Stimulated activated CD8-positive, alpha-beta memory T cell treated with anti-CD3 and anti-CD28 coated beads, Interleukin-15, amount 100 ng/mL, for 24 hours (primary cell): Measurements from ENCODE around the gene MESD.
A peak's percentile ranks its signal among the peaks of the same experiment; 100 is the strongest.

Experiments used
- DNase-seq: peaks from one replicate; pipeline ENCODE4 v3.0.0-alpha.2; 2020; ENCODE audit warnings: low read depth

The MESD gene

DNA sequence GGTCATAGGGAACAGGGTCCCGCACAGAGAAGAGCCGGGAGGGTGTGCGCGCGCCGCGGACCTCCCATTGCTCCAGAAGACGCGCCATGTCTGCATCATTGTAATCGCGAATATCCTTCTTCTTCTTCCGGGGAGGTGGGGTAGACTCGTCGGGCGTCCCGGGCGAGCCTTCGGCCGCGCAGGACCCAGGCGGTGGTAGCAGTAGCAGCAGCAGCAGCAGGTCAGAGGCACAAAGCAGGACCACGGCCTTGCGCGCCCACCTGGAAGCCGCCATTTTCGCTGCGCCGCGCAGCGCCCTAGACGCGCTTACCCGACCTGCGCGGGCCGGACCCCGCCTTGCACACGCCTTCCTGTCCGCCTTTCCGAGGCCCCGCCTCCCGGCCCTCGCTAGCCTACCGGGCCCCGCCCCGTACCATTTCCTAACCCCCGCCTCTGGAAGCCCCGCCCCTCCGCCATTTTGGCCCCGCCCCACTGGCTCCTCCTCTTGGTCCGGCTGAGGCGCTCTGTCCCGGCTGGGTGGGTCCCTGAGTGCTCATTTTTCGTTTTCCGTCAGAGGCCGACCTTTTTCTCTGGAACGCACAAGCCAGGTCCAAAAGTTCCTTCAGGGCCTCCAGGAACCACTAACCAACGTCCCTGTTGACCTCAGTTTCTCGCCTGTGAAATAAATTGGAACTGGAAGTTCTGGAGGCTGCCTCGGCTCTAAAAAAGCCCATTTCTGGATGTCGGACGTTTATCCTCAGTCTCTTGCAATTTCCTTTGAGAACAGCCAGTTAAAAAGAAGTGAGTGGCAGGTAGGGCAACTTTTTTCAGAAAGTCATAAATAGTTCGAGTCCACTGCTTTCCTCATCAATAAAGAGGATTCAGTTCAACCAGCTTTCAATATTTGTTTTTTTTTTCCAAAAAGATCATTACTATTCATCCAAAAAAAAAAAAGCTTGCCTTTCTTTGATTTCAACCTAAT lies at the start of gene MESD:
Gene MESD, minus strand, starts transcription at position 302 of the 961 bp plus-strand sequence. Its CDS starts 28 bp downstream, at position 274.
- peak; percentile 98 for DNase-seq

DNA sequence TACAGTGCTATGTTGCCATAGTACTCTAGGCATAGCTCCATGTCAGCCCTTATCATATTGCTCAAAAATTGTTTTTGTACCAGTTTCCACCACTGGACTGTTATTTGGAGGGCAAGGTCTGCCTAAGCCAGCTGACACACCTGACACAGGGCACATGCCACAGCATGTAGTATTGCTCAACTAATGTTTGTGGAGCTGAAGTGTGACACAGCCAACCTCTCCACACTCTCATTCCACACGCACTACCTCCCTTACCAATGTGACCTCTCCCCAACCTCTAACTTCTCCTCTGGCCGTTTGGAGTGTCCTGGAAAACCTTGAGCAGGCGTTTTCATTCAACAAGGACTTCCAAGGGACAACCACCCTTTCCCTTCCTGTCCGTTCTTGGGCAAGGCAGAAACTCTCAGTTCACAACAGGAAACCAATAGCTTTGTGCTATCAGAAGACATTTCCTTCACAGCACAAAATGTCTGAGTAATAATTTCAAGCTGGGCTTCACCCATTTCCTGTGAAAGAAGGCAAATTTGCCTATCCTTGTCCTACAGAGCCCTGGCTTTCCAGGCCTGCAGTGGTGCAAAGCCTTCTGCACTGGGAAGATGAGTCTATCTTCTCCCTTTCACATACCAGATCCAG lies 49.5 kb upstream of the MESD start:
- no peak for DNase-seq

DNA sequence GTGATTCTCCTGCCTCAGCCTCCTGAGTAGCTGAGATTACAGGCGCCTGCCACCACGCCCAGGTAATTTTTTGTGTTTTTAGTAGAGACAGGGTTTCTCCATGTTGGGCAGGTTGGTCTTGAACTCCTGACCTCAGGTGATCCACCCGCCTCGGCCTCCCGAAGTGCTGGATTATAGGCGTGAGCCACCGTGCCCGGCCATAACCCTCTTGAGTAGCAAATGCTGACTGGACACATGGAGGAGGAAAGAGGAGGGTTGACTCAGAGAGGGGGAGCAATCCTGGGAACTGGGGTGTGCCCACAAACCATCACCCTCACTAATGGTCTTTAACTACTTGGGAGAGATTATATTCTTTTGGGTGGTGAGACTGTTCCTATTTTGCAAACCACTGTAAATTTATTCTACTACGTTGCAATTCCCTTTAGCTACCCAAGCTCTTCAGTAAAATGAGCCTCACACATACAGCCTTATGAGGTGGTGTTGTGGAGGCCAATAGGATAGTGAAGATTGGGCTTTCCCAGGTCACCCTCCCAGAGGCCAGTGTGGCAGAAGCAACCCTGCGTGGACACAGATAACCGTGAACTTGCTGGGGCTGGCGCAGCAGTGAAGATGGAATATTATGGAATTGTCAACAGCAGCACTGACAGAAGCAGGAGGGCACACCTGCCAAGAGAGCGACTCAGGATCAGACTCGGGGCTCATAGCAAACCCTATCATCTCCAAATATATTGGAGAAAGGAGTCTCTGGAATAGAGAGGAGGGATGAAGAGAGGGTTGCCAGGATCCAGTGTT lies 48.5 kb upstream of the MESD start:
- no peak for DNase-seq

DNA sequence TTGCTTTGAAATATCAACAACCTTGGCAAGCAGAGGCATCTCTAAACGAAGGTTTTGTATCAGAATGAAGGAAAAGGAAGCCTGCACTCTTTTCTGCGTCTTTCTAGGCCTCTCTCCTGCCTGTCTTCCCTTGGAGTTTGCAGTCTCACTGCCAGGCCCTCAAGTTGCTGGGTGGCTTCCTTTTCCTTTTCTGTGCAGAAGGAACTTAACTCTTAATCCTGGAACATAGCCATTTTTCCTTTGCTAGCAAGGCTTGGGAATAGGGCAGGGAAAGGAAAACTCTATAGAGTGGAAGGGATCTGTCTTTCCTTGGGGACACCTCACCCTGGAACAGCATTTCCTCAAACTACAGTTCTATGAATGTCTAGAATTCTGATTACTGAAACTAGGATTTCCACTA lies 43.9 kb upstream of the MESD start:
- no peak for DNase-seq

DNA sequence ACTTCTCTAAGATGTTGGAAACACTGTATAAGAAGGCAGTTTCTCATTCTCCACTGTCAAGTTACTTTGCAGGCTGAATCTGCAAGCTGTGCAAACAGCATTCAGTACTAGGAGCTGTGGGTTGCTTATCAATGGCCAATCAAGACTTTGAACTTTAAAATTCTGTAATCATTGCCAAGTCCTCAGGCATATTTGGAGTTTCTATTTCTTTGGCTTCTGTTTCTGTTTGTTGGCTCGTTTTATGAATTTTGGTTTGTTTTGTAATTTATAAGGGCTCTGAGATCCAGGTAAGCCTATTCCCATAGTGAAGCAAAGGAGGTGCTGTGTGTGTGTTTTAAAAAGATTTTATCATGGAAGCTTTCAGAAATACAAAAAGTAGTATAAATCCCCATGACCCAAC lies 43.2 kb upstream of the MESD start:
- DNase-seq, result no peak

DNA sequence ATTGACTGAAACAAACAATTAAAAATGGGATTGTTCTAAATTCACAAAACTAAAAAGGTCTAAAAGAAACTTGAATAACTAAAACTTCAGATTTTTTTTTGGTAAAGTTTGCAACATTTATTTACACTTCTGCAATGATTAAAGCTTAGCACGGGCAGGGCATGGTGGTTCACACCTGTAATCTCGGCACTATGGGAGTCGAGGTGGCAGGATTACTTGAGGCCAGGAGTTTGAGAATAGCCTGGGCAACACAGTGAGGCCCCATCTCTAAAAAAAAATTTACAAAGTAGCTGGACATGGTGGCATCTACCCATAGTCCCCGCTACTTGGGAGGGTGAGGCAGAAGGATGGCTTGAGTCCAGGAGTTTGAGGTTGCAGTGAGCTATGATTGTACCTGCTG lies 42.7 kb upstream of the MESD start:
- no peak for DNase-seq

DNA sequence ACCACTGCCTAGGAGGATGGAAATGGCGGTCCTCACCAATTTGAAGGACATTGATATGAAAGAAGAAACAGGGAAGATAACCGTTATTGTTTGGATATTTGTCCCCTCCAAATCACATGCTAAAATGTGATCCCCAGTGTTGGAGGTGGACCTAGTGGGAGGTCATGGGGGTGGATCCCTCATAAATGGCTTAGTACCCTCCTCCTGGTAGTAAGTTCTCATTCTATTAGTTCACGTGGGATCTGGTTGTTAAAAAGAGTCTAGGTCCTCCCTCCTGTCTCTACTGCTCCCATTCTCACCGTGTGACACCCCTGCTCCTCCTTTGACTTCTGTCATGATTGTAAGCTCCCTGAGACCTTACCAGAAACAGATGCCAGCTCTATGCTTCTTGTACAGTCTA lies 41.6 kb upstream of the MESD start:
- DNase-seq, result no peak

DNA sequence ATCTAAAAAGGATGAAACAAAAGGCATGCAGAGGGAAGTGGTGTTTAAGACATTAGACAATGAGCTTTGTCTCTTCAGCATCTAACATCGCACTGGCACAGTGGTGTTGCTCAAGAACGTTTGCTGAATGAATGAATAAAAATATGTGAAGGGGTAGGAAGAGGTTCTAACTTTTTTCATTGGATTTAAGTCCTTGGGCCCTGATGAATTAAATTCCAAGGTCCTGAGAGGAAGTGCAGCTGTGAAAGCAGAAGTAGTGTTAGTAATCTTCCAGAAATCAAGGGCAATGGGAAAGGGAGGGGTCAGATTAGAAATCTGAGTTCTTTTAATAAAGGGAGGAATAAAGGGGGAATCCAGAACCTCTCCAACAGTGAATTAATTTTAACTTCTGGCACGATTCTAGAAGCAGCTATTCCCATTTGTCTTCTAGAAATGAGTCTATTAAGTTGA lies 40.7 kb upstream of the MESD start:
- DNase-seq, result no peak

DNA sequence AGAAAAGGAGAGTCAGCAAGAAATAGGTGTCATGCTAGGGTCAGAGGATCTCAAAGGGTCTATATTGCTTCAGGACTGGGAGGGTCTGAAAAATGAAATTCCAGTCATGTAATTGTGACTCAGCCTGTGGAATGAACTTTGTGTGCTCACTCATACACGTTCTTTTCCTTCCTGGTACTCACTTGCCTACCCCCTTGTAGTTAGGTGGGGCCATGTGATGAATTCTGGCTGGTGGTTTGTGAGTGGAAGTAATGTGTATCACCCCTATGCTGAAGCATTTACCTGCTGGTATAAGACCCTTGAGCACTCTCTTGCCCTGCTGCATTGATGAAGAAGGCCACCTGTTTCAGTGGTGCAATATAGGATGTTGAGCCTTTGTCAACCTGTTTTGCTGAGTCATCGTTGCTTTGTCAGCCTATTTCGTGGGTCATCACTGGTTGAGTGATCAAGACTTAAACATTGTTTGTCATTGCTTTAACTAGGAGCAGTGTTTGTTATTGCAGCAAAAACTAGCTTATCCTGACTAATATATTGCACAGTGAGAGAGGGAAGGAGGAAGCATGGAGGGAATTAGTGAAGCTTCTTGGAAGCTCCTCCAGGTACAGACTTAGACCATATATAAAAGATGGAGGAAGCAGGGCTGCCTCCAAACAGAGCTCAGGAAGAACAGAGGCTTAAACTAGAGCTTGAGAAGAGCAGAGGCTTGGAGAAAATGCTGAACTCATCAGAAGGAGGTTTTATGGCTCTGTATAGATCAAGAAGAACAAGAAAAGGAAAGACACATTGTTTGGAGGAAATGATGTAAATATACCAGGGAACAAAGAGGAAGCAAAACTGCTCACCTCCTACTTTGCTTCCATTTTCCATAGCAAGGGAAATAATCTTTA lies 40.0 kb upstream of the MESD start:
- no peak for DNase-seq

DNA sequence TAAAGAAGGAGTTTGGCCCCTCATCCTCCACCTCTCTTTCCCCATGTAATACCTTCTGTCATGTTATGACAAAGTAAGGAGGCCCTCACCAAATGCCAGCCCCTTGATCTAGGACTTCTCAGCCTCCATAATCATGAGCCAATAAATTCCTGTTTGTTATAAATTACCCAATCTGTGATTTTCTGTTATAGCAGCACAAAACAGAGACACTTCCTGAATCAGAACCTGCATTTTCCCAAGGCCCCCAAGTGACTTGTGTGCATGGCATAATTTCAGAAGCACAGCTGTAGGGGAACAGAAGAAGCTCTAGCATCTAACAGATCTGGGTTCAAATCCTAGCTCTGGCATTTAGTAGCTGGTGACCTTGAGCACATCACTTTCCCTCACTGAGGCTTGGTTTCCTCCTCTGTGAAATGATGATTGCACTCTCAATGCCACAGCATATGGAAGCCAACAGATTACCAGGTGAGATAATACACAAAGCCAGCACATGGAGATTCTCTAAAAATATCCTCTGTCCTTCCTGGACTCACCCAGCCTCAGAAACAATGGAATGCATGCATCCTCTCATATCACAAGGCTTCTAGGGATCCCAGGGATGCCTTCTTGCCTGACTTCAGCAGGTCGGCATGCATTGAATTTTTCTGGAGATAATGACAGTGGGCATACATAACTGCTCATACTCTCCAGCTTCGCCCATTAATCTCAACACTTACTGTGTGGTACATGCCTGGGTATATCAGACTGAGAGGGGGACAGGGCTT lies 37.4 kb upstream of the MESD start:
- no peak for DNase-seq

DNA sequence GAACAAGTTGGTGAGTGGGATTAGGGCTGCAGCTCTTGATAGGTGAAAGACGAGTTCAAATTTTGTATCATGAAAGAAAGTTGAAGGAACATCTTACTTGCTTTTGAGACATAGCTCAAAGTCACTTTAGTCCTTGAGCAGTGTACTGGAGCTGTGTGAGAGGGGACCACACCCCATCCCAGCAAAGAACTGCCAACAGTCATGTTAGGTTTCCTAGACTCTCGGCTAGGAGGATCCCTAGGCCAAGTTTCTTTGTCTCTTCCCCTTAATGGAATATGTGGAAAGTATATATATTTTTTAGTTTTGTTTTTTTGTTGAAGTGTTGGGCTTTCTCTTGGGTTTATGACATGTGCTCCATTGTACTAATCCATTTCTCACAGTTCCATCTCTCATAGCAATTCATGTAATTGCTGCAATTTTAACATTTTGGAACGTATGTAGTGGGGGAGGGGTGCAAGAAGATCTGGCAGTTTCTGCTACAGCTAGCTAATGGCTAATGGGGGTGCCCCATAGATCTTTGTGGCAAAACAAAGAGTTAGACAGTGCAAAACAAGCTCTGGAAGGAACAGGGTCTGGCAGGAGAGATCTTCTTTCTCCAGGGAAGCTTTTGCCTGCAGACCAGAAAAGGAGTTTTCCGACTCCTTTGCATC lies 36.2 kb upstream of the MESD start:
- DNase-seq, result no peak

DNA sequence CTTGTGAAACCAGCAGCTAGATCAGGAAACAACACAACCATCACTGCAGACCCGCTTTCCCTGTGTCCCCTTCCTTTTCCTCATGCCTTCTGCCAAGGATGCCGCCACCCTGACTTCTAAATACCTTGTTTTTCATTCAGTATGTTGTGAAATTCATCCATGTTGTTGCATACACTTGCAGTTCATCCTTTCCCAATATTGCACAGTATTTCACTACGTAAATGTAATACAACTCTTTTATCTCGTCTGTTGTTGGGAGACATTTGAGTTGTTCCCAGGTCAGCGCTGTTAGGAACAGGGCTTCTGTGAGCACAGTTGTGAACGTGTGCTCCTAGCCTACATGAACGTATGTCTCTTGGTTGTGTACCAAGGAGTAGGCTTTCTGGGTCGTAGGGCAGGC lies 35.3 kb upstream of the MESD start:
- DNase-seq, result no peak

DNA sequence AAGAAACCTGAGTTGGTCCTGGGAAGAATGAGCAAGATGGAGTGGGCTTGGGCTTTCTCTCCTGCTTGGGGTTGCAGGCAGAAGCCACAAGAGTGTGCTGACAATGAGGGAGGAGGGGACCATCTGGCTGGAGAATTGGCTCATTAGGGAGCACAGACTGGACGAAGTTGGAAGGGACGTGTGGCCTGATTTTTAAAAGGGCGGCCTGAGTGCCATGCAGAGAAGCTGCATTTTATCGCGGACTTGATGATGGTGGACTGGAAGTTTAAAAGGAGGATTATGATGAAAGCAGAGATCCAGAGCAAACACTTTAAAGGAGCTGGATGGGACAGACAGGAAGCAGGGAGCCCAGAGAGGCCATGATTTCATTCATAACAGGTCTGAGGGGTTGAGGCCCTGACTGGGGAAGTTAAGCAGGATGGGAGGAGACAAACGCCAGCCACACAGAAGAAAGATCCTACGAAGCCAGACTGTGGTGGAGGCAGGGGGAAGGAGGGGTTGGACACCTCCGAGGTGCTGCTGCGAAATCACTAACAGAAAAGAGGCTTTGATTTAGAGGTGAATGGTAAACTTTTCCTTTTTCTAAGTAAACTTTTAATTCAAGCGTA lies 34.8 kb upstream of the MESD start:
- DNase-seq, result no peak

DNA sequence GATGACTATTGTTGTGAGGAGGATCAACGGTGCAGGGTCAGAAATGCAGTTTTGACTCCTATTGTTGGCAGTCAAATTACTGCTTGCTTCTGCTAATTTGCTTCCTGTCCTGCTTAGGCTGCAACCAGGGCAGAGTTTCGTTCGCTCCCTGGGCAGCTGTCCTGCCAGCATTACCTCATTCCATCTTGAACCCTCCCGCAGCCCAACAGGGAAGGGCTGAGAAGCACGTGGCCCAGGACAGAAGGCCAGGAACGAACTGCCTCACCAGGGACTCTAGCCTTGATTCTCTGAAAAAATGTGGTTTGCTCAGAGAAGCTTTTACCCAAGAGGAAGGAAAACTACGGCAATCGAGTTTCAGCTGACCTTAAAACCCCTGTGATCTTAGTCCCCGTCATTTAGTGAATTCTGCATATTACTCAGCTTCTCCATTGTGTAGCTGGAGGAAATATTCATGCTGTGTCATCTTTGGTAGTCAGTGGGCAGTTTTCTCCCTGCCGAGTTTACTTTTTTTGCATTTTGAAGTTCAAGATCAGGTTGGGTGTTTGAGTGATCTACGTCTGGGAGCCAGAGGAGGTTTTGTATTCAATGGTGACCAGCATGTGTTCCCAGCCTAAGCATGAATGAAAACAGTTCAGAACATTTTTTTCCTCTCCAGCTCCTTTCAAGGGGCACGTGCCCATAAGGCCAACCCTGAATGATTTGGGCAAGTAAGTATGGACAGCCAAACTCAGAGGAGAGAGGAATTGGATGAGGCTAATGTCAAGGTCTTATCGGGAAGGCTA lies 34.1 kb upstream of the MESD start:
- no peak for DNase-seq

DNA sequence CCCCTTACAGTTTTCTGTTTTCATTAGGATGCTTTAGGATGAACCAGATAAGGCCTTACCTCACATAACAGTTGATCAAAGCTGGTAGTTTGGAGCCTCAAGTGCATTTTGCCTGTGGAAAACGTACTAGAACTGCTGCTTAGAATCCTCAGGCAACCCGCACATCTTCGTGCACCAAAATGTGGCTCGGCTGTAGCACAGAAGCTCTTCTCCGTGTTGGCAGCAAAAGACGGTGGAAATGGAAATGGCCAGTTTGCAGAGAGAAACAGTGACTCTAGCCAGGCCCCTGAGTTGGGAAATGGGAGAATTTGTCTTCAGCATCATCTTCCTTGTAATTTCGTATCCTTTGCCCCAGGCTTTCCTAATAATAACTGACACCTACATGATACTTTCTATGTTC lies 31.7 kb upstream of the MESD start:
- DNase-seq, result no peak

DNA sequence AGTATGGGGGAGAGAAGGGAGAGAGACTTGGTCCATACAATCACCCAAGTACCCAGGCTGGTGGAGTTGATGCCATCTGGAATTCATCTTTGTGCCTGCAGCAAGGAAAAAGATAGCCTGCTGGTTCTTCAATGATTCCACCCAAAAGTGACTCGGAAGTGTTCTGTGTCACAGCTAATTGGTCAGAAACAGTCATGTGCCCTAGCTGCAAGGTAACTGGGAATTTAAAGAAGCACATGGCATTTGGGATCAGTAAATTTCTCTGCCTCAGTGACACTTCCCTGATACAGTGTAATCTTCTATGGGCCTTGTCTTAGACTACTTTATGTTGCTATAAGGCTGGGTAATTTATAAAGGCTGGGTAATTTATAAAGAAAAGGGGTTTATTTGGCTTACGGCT lies 28.6 kb upstream of the MESD start:
- DNase-seq, result no peak

DNA sequence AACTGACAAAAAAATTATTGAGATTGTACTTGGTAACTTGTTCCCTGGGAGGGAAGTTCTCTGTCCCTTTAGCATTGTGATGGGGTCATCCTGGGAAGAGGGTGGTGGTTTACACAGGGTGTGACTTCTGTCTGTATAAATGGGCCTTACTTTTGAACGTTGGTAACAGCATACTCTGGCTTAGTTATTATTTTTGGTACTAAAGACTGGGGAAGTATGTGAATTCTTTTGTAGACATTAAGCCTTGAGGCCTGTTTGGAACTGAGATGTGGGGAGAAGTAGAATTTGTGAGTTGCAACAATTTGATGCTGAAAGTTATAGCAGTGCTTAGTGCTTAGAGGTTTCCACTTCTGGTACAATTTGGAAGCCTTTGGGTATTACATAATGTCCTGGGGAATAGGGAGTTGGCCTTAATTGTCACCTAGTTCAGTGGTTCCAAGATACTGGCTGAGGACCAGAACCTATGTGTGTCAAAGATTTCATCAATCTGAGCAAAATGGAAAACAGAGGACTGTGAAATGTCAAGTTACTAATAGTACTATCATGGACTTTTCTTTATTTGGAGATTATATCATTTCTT lies 27.0 kb upstream of the MESD start:
- no peak for DNase-seq

DNA sequence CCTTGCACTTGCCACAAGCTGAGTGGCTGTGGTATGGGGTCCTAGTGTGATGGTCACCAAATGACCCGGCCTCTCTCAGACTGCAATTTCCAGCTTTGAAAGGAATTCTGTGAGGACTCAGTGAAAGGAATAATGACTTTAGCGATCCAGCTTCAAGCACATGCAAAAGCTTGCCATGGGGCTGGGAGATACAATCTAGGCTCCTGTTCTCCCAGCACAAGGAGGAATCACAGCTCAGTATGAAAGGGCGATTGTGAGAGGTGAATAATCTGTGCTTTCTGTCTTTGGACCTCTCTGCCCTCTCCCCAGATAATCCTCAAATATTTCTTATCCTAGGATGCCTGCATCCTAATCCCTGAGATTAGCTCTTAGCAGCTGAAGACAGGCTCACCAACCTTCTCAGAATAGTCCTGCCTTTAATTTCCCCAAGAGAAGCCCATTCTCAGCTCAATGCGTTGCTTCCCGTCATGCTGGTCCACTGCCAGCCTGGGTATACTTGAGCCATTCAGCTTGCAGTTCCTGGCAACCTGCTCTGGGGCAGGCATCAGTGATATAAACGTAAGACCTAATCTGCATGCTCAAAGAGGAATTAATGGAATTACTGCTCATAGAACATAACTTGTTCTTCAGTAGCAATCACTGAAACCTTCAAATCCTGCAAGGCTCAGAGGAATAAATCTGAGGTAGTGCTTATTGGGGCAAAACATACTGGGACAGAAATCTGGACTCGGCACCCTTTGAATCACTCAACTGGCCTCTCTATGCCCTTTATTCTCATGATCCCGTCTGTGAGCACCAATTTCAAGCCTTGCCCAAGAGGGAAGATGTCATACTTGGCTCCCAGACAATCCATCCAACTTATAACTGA lies 26.2 kb upstream of the MESD start:
- no peak for DNase-seq
